ENCODE results near the gene HRH2.

The HRH2 gene

DNA sequence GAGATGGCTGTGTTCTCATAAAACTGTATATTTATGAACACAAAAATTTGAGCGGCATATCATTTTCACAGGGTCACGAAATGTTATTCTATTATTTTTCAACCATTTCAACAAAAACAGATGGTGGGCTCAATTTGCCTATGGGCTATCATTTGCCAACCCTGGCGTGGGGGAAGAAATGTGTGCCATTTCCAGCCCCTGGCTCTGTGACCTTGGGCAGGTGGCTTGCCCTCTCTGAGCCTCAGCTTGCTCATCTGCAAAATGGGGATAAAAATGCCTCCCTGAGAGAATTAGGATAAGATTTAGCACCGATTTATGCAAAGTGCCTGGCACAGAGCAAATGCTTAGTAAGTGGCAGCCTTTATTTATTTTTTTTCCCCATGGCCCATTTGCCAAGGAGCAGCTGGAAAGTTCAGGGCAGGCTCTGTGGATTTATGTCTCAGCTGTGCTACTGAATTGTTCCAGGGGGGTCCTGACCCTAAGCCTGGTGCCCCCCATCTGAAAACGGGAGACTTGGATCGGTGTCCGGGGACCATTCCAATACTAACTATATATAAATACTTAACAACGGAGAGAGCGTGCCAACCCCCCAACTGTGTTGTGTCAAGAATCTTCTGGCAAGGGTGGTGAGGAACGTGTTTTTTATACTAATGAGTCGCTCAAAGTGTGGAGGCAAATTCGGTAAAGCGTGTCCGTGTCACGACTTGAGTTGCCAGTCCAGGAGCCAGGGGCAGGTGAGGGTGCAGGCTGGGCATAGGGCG, 34.5 kb downstream of the HRH2 start:
- DNase-seq (ENCODE audit: low read depth in 2 of 2) = no peak

DNA sequence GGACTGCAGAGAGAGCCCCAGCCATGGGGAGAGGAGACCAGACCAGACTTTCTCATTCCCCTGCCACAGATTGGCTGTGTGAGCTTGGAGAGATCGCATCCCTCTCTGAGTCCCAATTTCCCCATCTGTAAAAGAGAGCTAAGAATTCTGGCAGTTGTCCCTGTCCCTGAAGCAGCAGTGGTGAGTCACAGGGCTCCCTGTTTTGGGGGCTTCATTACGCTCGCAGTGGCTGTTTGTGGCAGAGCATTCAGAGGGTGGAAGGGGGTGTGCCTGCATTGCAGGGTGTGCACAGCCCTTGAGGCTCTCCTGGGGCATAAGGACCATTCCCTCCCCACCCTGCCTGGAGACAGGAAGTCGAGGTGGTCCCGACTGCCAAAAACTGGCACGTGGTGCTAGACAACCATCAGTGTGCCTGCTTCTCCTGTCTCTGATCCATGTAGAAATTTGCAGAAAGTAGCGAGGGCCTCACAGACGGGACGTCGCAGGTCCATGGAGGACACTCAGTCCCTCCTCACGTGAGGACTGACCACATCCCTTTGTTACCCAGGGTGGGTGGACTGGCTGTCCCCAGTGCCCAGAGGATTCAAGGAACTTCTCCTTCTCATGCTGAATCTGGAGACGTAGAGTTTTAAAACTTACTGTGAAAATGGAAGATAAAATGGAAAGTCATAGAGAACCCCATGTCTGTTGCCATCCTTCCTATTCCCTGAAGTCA, 35.3 kb downstream of the HRH2 start:
- DNase-seq (ENCODE audit: low read depth in 2 of 2) = no peak

DNA sequence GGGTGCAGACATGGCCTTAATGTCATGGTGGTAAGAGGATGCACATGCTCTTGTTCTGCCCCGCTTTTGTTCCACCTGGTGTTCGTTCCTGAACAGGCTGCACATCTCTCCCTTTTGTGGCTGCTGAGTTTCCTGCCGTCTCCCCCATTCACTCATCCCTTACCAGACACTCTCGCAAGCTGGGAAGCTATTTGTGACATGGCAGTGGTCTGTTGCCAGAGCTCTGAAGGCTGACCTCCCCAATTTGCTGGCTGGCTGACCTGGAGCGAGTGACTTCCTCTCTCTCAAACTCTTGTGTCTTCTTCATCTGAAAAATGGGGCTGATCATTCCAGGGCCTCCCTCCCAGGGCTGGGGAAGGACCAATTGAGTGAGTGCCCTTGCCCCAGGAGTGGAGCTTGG, 35.9 kb downstream of the HRH2 start:
- DNase-seq (ENCODE audit: low read depth in 2 of 2) = no peak

DNA sequence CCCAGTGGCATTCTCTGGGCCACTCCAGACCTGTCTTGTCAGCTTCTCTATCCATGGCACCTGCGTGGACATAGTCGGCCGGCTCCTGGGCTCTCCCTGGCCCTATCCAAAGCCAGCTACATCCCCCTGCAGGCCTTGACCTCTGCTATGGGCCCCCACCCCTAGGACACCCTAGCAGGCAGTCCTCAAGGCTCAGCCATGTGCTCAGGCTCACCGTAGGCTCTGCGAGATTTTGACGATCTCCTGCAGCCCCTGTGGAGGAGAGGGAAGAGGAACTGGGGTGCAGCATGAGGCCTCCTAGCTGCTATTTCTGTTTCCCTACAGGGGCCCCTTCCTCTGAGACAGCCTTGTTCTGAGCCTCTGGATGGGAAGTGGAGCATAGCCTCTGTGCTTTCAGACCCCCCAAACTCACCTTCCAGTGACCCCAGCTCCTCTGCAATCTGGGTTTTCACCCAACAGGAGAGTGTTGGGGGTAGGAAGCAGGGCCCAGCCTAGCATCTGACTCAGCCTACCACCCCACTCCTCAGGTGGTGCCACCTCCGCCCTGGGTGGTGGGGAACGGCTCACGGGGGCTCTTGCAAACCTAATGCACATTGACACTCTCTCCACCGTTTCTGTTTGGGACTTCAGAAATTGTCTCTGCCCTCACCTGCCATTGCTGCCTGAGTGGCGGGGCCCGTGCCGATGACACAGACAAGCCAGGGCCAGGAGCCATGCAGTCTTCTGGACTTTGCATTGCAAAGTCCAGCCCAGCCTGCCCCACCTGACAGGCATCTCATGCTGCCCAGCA, 36.7 kb downstream of the HRH2 start:
- no peak for DNase-seq (ENCODE audit: low read depth in 2 of 2)

- no peak for DNase-seq (ENCODE audit: low read depth in 2 of 2)
Observed at GRCh38 chr5:175695161-175696126, 37.6 kb downstream of the HRH2 start.

DNA sequence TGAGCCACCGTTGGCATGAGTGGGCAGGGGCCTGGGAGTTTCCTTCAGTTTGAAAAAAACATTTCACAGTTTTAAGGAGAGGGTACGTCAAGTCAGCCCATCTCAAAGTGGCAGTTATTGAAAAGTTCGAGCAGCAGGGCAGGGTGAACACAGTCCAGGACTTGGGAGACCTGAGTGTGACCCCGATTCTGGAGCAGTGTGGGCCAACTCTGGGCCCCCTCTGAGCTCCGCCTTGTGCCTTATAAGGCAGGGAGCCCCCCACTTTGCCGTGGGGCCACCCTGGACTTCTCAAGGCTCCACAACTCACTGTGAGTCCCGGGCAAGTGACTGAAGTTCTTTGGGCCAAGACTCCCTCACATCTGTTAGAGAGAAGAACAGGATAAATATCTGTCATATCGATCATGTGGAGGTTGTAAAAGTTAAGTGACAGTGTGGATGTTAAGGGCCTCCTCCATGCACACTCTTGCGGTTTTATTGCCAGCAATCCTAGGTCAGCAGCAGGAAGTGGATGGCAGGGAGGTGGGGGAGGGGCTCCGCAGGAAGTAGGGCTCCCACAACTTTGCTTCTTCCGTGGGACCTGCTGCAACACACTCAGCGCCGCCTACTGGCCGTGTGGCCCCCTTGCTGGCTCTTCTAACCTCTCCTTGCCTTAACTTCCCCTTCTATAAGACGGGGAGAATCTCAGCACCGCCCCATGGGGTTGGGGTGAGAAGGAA, 38.4 kb downstream of the HRH2 start:
- DNase-seq (ENCODE audit: low read depth in 2 of 2) = no peak

DNA sequence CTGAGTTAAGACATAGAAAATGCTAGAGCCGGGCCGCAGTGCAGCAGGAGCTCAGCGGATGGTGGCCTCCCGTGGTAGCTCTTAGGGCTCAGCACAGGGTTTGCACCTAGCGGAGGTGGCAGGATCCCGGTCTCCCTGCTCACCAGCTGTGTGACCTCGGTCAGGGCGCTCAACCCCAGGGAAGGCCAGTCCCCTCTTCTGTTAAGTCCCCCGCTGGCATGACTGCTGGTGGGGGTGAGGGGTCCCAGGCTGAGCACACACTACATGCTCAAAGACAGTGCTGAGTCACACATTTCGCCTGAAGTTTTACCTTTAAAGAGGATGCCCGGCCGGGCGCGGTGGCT, 39.0 kb downstream of the HRH2 start:
- DNase-seq (ENCODE audit: low read depth in 2 of 2) = no peak

DNA sequence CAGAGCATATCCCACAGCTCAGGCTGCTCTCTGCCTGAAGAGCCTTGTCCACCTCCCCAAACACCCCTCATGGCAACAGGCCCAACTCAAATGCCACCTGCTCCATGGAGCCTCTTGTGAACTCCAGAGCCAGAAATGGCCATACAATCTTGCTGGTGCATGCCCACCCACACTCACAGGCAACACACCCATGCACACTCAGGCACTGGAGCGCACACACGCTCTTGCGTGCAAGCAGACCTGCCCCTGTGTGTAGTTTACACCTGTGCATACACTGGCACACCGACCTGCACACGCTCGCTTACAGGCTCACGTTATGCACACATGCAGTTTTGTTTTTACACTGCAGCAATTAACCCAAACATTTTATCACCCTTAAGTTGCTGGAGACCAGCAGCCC, 40.0 kb downstream of the HRH2 start:
- DNase-seq (ENCODE audit: low read depth in 2 of 2) = no peak

DNA sequence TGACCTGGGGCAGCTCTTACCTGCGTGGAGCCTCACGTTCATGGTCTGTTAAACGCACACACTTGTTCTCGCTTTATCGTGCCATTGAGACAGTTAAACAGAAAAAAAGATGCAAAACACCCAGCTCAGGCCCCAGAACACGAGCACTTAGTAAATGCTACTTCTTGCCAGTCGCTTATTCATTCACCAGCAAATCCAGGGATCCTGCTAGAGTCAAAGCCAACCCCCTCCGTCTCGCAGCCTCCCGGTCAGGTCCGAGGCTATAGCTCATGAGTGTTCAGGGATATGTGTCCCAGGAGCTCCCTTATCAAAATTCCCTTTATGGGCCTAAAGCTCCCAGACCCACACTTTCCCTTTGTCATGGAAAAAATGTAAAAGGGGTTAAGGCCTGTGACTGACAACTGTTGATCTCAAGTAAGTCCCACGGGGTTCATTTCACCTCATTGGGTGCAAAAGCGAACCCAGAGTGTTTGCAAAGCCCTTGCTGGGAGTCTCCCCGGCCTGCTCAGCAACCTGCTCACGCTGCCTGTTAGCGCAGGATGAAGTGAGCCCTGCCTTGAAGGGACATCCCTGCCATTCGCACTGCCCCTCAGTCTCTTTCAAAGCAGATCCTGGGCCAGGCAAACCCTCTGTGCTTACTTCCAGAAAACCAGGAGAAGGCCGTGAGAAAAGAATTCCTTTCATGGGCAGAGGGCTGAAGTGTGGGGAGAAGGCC, 40.7 kb downstream of the HRH2 start:
- no peak for DNase-seq (ENCODE audit: low read depth in 2 of 2)

DNA sequence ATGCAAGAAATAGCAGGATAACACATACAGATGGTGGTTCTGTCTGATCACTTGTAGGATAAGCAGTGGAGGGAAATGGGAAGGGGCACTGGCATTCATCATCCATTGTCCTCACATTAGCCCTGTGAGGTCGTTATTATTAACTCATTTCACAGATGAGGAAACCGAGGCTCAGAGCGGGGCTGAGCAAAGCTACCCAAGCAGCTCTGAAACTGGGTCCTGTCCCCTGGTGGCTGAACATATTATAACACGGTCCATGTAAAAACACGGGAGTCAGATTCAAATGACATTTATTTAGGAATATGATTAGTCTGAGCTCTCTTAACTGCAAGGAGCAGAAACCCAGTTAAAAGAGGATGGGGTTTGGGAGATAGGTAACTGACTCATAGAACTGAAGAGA, 43.1 kb downstream of the HRH2 start:
- DNase-seq (ENCODE audit: low read depth in 2 of 2) = no peak

DNA sequence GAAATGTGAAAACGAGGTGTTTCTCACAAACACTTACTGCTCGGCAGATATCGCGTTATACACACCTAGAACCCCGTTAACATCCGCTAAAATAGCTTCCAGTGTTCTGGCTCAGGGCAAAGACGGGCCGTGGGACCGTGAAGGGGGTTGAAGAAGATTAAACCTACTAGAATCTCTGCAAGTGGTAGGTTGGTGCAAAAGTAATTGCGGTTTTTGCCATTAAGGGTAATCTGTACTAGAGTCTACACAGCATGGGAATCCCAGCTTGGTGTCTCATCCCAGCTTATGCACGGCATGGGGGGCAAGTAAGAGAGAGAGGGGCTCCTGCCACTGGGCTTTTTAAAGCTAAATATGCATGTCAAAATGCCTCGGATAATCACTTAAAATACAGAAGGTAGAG, 43.9 kb downstream of the HRH2 start:
- no peak for DNase-seq (ENCODE audit: low read depth in 2 of 2)

DNA sequence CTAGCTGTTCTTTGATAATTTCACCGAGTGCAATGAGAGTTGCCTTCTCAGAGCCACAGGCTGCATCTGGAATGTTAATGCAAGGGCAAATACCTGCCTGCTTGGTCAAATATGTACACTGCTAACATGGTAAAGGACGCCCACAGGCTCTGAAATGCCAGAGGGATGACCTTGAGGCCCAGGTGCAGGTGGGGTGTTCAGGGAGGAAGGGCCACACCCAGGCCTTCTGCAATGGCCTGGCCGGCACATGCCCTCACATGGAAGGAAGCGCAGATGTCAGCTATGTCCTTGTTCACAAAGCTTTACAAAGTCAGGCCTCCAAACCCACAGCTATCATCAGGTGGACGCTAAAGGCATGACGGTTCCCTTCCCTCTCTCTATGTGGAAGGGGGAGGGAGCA, 48.6 kb downstream of the HRH2 start:
- DNase-seq (ENCODE audit: low read depth in 2 of 2) = no peak

DNA sequence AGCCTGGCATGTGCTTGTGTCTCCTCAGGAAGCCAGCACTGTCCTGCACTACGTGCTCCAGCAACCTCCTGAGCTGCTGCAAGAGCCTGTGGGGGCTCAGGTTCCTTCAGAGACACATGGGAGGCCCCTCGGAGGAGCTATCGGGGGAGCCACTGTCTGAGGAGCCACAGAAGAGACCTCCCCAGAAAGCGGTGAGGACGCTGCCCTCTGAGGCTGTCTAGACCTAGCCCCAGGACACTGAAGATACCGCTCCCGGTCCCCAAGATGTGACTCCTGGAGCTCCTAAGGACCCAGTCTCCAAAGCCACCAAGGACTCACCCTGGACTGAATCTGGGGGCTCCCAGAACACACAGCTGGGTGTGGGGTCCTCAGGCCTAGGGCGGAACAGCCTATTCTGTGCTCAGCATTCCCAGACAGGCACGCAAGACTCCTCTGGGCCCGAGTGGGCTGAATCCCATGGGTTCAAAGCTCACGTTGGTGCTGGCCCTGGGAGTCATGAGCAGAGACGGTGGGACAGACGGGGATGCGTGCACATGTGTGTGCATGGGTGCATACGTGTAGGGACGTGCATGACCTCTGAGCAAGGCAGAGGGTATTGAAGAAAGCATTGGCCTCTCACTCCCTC, 50.0 kb downstream of the HRH2 start:
- no peak for DNase-seq (ENCODE audit: low read depth in 2 of 2)

GRCh38 chr5:175709276-175709781, 51.5 kb downstream of the HRH2 start:
- no peak for DNase-seq (ENCODE audit: low read depth in 2 of 2)

DNA sequence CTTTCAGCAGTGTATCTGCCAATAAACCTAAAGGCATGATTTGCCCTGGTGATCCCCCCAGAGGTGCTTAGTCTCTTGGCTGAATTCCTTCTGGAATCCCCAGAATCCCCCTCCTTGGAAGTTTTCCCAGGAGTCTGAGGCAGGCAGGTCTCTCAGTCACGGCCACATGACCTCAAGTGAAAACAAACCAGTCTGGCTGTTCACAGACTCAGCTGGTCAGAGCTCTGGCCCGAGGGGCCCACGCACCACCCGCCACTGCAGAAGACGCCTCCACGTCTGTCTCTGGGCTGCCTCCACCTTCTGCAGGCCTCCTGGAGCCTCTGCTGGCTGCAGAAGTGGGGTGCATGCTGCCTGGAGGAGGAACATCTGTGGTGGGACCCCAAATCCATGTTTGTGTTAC, 52.5 kb downstream of the HRH2 start:
- DNase-seq (ENCODE audit: low read depth in 2 of 2) = no peak

GRCh38 chr5:175711031-175711430, 53.2 kb downstream of the HRH2 start:
- no peak for DNase-seq (ENCODE audit: low read depth in 2 of 2)

GRCh38 chr5:175711472-175712312, 53.8 kb downstream of the HRH2 start:
- no peak for DNase-seq (ENCODE audit: low read depth in 2 of 2)

GRCh38 chr5:175712313-175712680, 54.4 kb downstream of the HRH2 start:
- no peak for DNase-seq (ENCODE audit: low read depth in 2 of 2)

- no peak for DNase-seq (ENCODE audit: low read depth in 2 of 2)
Observed at GRCh38 chr5:175712681-175713085, 54.8 kb downstream of the HRH2 start.
